ENCODE results near the gene SPOCK2.

GRCh38 chr10:72095195-72095594 is 6.8 kb upstream of the SPOCK2 start:
- TF ChIP-seq CTCF (IDR thresholded peaks at IDR 0.05) = no peak
- TF ChIP-seq POLR2A (IDR thresholded peaks at IDR 0.05) = no peak
